NCI-H446 treated with DMSO at 0.1 percent for 48 hours (cell line): ENCODE measurements around the gene HSP90AB1.
A peak's percentile ranks its signal among the peaks of the same experiment; 100 is the strongest.
"Not testable (repeated sequence)": the region's sequence is repeated elsewhere in the genome, so short reads cannot be mapped to it uniquely, and the experiment has no call there.

Experiments used
- DNase-seq: peaks from one replicate; lab custom pipeline; 2025; lab: John Stamatoyannopoulos, UW

The HSP90AB1 gene

DNA sequence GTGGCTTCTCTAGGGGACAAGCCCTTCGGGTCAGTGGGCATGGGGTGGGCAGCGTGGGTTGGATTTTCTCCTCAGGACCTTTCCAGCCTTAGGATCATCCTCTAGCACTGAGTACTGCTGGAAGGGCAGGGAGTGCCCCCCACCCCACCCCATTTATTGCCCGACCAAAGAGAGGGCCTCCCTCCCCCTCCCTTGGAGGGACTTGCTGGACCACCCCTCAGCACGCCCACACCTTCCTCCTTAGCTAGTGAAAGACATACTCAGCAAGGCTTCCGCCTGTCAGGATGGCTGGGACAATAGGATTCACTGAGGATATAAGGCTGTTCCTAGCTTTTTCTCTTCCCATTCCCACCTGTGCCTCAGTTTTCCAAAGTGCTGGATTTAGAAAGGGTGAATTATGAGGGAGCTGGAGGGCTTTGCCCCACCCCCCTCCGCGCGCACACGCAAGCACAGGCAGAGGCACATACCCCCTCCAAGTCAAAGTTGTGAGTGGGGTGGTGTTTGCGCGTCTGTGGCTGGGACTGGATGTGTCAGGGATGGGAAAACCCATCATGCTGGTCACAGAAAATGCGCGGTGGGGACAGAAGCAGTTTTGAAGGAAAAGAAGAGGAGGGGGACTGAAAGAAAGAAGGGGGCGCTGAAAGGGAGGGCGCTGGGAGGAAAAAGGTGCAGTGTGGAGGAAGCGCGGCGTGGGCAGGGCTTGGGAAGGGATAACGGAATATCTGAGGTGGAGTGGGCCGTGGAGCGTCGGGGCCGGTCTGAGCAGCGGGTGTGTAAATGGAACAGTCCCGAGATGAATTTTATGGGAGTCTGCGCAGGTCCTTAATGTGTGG is 24.2 kb upstream of the HSP90AB1 start:
- no peak for DNase-seq

DNA sequence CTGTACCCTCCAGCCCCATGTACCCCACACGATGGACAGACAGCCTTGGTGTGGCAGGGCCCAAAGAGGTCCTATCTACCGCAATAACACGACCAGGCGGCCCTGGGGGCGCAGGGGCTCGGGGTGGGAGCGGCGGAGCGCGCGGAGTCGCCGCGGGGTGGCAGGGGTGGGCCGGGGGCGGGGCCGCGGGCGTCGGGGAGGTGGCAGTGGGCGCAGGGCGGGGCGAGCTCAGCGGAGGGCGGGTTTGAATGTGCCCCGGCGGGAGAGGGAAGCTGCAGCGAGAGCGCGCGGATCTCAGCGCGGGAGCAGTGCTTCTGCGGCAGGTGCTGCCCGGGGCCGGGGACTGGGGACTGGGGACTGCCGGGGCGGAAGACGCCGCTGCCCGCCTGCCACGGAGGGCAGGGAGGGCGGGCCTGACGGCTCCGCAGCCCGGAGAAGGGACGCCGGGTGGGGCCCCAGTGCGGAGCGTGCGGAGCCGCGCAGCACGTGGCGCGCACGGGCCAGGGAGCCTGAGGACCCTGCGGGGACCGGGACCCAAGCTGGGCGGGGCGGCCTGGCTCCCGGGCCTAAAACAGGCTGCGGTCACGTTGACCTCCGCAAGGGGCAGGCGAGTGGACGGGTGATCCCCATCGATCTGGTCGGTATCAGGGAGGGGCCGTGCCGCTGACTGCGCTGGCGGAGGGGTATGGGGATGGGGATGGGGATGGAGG is 23.4 kb upstream of the HSP90AB1 start, which contains the start of gene SLC29A1:
SLC29A1 (plus strand) TSS at position 277 of the 710 bp plus-strand sequence. CDS start 3,719 bp downstream, outside the sequence.
- DNase-seq = peak; percentile 37

DNA sequence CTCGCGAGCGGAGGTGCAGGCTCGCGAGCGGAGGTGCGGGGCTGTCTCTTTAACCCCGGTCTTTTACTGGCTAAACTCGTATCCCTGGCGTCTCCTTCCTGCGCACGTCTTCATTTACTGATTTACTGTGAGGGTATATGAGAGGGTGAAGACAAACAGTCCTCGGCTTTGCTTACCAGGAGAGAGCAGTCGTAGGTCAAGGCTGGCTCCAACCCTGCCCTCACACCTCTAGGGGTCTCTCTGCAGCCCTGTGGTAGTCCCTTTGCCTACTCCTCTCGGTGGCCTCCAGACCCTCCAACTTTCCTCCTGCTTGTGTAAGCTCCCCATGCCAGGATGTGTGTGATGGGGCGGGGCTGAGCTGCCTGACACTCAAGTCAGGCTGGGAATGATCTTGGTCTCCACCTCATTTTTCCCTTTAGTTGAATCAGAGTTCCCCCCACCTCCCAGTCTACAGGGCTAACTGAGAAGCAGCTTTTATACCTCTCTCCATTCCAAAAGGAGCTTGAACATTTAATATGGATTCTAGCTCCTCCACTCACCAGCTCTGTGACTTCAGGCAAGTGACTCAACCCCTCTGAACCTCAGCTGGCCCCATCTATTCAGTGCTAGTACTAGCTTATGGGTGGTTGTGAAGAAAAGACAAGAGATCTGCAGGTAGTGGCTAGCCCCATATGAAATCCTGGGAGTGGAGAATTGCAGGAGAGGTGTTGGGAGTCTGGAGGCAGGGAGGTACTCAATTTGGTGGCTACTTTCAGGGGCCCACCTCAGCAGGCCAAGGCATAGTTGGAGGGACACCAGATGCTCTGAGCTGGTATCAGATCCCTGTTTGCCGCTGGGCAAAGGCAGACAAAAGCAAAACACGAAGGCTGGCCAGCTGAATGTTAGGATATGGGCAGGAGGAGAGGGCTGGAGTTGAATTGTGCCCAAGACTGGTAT is 22.6 kb upstream of the HSP90AB1 start:
- no peak for DNase-seq

DNA sequence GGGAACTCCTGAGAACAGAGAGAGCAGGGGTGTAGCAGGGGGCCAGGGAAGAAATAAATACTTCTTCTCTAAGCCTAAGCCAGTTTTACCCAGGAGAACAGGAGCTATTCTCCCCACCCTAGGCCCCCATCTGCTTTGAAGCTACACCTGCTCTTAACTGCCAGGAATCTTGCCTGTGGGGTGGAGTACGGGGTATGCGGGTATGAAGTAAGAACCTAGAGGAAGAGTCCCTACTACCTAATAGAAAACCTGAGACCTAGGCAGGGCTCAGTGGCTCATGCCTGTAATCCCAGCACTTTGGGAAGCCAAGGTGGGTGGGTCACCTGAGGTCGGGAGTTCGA is 22.0 kb upstream of the HSP90AB1 start:
- no peak for DNase-seq

DNA sequence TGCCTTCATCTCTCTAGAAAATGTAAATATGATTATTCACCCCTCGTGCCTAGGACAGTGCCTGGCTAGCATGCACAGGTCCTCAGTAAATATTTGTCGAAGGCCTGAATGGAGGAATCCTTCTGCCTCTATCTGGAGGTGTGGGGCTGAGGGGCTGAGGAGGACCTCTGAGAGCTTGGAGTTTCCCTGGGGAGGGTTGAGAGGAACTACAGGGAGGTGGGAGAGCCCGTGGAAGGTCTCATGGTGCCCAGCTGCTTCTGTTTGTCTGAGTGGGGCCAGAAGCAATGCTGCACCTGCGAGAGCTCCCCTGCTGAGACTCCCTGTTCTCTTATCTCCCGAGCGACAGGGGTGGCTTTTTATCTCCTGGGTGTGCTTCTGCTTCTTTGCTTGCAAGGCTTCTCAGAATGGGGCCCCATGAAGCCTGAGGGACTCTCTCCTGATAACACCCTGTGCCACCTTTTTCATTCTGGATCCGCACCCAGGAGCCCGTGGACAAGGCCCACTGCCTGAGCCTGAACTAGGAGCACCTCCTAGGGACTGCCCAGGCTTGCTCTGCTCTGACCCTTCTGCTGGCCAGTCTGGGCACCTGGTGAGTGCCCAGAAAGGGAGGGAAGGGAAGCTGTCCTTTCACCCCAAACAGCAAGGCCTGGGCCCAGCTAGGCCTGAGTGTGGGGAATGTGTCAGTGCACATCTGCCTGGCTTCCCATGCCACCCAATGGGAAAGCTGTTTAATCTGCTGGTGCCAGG is 21.1 kb upstream of the HSP90AB1 start:
- no peak for DNase-seq

DNA sequence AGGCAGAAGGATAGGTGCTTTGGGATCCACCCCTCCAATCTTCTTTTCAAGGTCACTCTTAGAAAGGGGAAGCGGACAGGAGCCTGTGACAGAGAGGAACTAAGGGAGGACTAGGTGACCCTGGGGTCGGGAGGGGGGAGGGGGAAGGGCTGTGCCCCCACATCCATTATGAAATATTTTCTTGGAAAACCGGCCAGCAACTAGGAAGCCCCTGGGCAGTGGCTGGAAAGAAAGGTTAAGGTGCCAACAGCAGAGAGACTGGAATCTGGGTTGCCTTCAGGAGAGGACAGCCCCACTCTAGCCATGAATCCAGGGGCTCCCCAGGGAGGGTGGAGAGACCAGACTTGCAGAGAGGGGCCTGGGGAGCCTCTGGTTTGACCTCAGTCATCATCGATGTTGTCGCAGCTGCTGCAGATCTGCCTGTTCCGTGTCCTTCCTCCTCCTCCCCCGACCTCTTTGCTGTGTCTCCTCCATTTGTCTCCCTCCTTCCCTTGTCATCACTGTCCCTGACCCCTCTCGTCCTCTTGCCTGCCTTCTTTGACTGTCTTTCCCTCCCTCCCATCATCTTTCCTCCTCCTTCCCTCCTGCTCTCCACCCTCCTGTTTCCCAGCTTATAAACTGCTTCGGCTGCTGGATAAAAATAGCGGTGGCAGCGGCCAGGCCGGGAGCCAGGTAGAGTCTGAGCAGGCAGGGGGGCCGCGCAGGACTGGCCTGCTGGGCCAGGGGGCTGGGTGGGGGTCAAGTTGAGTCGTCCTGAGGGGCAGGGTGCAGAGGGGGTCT is 20.3 kb upstream of the HSP90AB1 start:
- no peak for DNase-seq

DNA sequence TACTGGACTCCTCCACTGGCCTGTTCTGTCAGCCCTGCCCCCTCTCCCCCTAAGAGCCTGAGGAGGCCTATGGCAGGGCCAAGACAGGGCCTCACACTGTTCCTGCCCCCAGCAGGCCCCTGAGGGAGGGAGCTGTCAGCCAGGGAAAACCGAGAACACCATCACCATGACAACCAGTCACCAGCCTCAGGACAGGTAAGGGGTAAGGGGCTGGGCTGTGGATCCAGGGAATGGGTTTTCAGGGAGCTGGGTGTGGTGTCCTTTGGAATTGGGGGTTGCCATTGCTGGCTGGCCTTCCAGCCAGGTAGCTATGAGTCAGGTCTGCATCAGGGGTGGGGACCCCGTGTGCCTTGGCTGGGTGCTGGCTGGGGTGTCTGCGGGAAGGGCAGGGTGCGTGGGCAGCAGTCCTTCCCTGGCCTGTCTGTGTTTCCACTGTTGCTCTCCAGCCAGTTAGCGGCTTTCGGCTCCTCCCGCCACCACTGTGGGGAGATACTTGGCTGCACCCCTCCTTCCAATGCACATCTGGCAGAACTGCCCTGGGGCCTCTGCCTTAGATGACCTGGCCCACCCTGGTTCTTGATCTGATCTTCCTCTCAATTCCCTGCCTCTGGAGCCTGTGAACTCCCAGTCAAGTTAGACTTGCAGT is 19.6 kb upstream of the HSP90AB1 start:
- no peak for DNase-seq

DNA sequence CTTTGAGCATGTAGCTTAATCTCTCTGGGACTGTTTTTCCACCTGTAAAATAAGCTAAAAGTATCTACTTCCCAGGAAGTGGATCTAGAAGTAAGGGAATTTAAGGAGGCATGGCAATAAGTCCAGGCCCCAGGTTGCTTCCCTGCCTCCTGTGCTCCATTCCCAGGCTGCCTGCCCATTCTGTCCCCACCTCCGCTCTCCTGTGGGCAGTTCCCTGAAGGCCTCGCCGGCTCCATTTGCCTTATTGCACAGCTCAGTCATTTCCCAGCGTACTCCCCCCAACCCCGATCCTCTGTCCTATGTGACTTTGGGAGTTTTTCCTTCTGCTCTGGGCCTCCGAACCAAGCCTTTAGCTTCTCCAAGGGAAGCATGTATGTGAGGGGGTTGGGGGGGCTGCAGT is 18.9 kb upstream of the HSP90AB1 start:
- DNase-seq = no peak

DNA sequence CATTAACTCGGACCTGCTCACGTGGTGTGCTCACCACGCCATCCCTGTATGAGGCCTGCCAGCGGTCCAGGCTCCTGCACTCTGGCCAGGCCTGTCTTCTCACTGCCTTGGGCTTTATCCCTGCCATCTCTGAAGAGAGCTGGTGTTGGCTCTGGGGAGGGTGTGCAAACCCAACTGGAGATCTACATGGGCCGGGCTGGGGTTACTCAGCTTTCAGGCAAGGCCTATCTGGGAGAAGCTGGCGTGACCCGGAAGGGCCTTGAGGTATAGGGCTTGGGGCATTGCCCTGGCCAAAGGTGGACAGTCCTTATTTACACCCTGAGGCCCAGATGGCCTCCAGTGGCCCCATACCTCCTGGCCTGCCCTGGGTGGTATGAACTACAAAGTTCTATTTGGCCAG is 18.5 kb upstream of the HSP90AB1 start:
- no peak for DNase-seq

DNA sequence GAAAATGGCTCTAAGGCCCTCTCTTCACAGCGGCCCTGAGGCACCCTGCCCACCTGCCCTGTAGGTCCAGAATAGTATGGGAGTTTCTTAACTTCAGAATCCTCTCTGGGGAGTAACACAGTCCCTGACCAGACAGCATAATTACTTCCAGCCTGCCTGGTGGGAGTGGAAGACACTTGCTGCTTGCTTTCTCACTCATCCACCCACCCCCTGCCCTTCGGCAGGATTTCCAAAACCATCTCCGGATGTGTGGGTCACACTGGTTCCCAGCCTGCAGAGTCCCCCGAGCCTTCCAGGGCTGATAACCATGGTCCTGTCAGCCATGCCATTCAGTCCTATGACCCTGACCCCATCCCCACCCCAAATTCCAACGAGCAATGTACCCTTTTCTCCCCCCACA is 18.1 kb upstream of the HSP90AB1 start:
- DNase-seq = no peak

DNA sequence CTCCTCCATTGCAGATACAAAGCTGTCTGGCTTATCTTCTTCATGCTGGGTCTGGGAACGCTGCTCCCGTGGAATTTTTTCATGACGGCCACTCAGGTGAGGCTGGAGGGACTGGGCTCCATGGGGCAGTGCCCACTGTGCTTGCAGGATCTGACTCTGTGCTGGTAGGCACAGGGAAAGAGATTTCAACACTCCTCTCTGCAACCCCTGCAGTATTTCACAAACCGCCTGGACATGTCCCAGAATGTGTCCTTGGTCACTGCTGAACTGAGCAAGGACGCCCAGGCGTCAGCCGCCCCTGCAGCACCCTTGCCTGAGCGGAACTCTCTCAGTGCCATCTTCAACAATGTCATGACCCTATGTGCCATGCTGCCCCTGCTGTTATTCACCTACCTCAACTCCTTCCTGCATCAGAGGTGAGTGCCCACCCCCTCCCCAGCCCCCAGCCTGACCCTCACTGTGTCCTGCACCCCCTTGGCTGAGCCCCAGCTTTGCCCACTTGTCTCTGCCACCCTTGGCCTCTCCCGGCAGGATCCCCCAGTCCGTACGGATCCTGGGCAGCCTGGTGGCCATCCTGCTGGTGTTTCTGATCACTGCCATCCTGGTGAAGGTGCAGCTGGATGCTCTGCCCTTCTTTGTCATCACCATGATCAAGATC is 17.4 kb upstream of the HSP90AB1 start:
- no peak for DNase-seq

DNA sequence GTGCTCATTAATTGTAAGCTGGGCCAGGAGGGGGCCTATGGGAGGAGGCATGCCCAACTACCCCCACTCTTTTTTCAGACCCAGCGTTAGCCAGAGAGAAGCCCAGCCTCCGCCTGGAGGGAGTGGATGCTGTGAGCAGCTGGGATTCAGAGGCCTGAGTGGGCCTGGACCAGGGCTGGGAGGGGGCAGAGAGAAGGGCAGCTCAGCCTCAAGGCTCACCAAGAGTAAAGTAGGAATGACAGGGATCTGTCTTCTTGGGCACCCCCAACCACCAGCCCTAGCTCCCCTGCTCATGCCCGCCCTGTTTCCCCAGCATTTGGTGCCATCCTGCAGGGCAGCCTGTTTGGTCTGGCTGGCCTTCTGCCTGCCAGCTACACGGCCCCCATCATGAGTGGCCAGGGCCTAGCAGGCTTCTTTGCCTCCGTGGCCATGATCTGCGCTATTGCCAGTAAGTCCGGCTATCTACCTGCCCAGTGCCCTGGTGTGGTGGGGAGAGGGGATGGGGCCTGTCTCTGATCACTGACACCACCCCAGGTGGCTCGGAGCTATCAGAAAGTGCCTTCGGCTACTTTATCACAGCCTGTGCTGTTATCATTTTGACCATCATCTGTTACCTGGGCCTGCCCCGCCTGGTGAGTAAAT is 16.7 kb upstream of the HSP90AB1 start:
- DNase-seq = no peak

DNA sequence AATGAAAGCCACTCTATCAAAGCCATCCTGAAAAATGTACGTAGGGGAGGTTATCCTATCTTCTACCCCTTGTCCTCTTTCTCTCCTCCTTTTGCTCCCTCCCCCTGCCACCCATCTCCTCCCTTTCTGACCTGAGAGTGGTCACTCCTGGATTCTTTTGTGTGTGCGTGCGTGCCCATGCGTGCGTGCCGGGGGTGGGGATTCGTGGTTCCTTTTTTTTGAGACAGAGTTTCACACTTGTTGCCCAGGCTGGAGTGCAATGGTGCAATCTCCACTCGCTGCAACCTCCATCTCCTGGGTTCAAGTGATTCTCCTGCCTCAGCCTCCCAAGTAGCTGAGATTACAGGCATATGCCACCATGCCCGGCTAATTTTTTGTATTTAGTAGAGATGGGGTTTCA is 15.5 kb upstream of the HSP90AB1 start:
- not testable (repeated sequence) for DNase-seq

DNA sequence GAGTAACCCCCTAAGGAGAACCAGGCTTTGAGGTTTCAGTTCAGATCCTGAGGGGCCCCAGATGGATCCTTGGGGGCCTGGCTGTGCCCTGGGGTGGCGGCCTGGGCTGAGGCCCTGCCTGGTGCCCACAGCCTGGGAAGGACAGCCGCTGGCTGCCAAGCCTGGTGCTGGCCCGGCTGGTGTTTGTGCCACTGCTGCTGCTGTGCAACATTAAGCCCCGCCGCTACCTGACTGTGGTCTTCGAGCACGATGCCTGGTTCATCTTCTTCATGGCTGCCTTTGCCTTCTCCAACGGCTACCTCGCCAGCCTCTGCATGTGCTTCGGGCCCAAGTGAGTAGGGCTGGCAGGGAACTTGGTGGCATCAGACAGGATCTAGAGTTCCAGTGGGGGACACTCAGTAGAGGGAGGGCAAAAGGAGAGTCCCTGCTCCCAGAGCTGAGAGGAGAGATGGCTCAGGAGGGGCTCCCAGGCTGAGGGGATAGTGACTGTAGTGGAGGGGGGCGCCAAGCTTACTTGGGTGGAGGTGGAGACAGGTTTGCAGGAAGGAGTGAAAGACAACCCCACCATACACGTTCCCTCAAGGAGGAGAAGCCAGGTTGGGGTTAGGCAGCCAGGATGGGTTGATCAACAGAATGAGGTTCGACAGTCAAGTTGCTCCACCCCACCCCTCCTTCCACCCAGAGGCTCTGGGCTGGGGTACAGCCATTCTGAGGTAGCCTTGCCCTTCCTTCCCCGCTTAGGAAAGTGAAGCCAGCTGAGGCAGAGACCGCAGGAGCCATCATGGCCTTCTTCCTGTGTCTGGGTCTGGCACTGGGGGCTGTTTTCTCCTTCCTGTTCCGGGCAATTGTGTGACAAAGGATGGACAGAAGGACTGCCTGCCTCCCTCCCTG is 14.0 kb upstream of the HSP90AB1 start:
- DNase-seq = no peak

DNA sequence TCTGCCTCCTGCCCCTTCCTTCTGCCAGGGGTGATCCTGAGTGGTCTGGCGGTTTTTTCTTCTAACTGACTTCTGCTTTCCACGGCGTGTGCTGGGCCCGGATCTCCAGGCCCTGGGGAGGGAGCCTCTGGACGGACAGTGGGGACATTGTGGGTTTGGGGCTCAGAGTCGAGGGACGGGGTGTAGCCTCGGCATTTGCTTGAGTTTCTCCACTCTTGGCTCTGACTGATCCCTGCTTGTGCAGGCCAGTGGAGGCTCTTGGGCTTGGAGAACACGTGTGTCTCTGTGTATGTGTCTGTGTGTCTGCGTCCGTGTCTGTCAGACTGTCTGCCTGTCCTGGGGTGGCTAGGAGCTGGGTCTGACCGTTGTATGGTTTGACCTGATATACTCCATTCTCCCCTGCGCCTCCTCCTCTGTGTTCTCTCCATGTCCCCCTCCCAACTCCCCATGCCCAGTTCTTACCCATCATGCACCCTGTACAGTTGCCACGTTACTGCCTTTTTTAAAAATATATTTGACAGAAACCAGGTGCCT is 13.3 kb upstream of the HSP90AB1 start:
- no peak for DNase-seq

DNA sequence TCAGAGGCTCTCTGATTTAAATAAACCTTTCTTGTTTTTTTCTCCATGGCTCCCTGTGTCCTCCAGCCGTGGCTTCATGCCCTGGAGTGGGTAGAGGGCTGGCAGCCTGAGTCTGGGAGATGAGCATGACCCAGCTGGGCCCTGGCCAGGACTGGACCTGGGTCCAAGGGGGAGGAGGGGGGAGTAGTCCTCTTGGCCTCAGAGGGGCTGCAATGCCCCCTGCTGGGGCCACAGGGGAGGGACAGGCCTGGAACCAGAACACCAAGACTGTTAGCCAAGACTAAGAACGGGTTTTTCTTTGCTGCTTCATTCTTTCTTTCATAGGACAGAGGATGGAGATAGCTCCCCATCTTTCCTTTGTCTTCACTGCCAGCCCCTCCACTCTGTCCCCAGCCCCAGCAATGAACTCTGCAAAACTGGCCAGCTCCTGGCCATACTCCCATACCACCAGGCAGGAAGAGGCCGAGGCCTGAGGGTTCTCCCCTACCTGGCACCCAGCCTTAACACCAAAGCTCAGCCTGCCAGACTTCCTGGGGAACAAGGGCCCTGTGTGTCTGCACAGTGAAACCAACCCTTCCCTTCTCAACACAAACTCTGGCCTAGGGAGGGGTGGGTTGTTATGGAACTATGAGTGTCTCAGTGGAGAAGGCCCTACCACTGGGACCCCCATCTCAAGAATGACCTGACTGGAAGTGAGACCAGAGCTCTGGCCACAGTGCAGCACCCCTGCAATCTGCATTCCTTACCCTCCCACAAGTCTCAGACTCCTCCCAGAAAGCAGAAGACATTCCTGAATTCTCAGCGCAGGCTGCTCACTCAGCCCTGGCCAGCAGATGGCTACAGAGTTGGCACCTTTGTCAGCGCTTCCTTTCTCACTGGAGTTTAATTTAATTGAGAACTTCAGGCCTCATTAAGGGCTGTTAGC is 12.5 kb upstream of the HSP90AB1 start:
- peak; percentile 68 for DNase-seq

DNA sequence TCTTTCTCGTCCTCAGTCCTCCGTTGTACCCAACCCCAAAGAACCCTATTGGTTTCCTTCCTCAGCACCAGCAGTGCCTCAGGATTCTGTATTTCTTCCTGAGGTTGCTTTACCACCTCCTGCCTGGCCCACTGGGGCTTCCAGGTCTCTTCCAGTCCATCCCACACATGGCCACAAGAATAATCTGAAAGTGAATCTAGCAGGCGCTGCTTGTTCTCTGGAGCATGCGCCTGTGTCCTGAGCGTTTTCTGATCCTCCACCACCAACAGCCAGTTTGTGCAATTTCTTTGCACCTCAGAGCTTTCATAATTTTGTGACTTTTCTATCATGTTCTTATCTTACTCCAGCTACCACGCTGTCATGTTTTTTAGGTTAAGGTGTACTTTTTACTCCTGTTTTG is 11.6 kb upstream of the HSP90AB1 start:
- no peak for DNase-seq
